ENCODE measurements around the gene STYK1.

Gene STYK1

DNA sequence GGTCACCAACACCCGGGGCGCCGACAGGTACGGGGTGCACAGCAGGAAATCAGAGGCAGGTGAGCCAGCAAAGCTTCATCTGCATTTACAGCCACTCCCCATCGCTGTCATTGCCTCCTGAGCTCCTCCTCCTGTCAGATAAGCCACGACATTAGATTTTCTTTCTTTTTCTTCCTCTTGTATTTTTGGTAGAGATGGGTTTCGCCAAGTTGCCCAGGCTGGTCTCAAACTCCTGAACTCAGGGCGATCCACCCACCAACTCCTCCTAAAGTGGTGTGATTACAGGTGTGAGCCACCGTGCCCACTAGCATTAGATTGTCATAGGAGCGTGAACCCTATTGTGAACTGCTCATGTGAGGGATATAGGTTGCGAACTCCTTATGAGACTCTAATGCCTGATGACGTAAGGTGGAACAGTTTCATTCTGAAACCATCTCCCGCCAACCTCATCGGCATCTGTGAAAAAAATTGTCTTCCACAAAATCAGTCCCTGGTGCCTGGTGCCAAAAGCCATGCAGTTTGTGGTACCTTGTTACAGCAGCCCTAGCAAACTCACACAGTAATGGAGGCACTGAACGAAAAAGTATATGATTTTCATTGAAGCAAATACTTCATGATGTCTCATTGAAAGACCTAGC, 1.5 kb downstream of the STYK1 start:
- TF ChIP-seq, protein P1, sequence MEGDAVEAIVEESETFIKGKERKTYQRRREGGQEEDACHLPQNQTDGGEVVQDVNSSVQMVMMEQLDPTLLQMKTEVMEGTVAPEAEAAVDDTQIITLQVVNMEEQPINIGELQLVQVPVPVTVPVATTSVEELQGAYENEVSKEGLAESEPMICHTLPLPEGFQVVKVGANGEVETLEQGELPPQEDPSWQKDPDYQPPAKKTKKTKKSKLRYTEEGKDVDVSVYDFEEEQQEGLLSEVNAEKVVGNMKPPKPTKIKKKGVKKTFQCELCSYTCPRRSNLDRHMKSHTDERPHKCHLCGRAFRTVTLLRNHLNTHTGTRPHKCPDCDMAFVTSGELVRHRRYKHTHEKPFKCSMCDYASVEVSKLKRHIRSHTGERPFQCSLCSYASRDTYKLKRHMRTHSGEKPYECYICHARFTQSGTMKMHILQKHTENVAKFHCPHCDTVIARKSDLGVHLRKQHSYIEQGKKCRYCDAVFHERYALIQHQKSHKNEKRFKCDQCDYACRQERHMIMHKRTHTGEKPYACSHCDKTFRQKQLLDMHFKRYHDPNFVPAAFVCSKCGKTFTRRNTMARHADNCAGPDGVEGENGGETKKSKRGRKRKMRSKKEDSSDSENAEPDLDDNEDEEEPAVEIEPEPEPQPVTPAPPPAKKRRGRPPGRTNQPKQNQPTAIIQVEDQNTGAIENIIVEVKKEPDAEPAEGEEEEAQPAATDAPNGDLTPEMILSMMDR (IDR thresholded peaks at IDR 0.05) = no peak

DNA sequence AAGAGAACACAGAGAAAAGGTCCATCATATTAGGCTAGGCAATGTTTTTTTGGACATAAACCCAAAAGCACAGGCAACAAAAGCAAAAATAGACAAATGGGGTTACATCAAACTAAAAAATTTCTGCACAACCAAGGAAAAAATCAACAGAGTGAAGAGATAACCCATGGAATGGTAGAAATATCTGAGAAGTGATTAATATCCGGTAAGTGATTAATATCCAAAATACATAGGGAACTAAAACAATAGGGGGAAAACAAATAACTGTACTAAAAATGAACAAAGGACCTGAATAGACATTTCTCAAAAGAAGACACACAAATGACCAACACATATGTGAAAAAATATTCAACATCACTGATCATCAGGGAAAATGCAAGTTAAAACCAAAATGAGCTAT, 4.3 kb downstream of the STYK1 start:
- TF ChIP-seq, protein P1 (IDR thresholded peaks at IDR 0.05) = no peak

DNA sequence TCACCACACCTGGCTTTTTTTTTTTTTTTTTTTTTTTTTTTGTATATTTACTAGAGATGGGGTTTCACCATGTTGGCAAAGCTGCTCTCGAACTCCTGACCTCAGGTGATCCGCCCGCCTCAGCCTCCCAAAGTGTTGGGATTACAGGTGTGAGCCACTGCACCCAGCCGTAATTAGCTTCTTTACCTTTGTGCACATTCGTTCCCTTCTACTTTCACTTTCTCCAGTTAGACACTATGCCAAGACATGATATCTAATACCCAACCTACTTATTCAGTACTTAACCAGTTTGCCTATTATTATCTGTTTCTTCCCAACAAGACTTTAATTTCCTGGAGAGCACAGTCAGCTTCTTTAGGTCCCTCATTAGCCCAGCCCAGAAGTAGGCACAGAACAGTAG, 5.3 kb downstream of the STYK1 start:
- TF ChIP-seq, protein P1 (IDR thresholded peaks at IDR 0.05) = no peak

DNA sequence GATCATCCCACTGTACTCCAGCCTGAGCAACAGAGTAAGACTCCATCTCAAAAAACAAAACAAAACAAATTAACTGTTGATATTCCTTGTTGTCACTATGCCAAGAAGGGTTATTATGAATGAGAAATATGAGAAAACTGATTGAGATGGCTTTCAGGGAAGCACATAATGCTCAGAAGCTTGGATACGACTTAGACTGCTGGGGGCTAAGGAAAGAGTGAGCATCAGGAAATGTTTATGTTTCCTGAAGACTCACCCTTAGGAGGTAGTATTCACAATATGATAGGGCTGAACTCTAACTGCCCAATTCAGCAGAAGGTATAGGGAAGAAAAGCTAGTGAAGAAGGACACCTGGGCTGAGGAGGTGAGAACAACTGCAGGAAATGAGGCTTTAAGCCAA, 6.3 kb downstream of the STYK1 start:
- TF ChIP-seq, protein P1 (IDR thresholded peaks at IDR 0.05) = no peak

DNA sequence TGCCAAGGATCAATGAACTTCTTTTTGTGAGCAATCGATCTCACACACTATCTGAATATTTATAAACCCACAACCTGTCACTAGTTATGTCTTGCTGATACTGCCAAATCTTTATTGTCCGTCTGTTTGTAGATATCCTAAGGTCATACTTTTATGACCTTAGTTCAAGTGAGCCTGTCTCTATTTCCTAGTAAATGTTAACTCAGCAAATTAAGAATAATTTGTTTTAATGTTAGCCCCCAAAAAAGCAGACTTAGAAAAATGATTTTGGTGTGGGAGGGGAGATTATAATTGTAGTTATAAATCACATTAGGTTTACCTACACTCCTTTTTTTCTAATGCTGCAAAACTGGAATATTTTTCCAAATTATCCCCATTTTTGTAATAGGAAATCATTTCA, 9.4 kb downstream of the STYK1 start:
- TF ChIP-seq, protein P1 (IDR thresholded peaks at IDR 0.05) = no peak

DNA sequence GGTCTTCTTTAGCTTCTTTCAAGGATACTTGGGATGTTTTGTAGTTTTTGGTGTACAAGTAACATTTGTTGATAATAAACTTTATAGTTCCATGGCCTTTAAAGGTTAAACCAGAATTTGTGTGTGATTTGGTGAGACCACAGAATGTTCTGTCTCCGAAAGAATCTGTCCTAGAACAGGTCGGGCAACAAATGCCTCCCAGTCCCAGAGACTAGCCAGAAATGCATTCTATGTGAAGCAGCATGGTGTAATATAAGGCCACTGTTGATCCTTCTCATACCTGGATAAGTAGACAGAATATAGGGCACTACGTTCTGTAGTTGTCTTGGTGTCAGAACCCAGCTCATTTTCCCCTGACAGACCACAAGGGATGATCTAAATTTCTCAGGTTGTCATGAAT, 10.0 kb downstream of the STYK1 start:
- TF ChIP-seq, protein P1 (IDR thresholded peaks at IDR 0.05) = no peak

DNA sequence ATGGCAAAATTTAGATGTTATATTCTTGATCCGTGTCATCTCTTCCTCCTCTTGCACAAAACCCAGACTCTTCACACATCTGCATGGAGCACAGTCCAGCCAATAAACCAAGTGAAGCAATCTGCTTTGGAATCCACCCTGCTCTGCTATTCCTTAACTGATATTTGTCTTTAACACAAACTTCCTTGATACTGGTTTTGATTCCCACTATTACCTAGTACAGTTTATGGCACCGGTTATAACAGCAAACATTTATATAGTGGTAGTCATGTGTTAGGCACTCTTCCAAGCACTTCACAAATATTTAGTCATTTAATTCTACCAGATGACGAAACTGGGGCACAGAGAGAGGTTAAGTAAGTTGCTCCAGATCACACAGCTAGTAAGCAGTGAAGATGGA, 12.5 kb downstream of the STYK1 start:
- TF ChIP-seq, protein P1 (IDR thresholded peaks at IDR 0.05) = no peak

DNA sequence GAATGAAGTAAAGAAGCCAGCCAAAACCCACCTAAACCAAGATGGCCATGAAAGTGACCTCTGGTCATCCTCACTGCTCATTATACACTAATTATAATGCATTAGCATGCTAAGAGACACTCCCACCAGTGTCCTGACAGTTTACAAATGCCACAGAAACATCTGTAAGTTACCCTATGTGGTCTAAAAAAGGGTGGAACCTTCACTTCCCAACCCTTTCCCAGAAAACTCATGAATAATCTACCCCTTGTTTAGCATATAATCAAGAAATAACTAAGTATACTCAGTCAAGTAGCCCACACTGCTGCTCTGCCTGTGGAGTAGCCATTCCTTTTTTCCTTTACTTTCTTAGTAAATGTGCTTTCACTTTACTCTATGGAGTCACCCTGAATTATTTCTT, 19.8 kb downstream of the STYK1 start:
- TF ChIP-seq, protein P1 (IDR thresholded peaks at IDR 0.05) = no peak
